NT2/D1 (cell line): ENCODE measurements around the gene SIGLEC15.

Experiments
- SUZ12 ChIP-seq: IDR thresholded peaks from 2 replicates; pipeline ENCODE4 v1.6.1; 2011; ENCODE audit not compliant: insufficient read length, insufficient read depth; ENCODE audit errors: extremely low read depth
- YY1 ChIP-seq: IDR thresholded peaks from 2 replicates; pipeline ENCODE4 v1.6.1; 2011; ENCODE audit not compliant: insufficient read length, insufficient read depth
- ZNF274 ChIP-seq: IDR thresholded peaks from 2 replicates; pipeline ENCODE4 v1.6.1; 2011; ENCODE audit warnings: mild to moderate bottlenecking, low read depth, low read length

GRCh38 chr18:45780568-45780967 lies 44.9 kb upstream of the SIGLEC15 start:
- TF ChIP-seq ZNF274 (no peak), SUZ12 (no peak), YY1 (no peak)
